Measurements from ENCODE around the gene TAF11. TPM values are rescaled to one million over a fixed set of nuclear protein-coding genes. Genes with fewer than 3 reads are reported as not detected.
"Not testable (repeated sequence)": the region's sequence is repeated elsewhere in the genome, so short reads cannot be mapped to it uniquely, and the experiment has no call there.

Gene TAF11
- total RNA-seq (10 to 100 TPM; 22.6 to 23.9 TPM), polyA plus RNA-seq (ENCODE audit: insufficient read length in 6 of 6) (10 to 100 TPM; 47.5 to 52.1 (median 51.2) TPM)
- long read RNA-seq, donor 1, transcript TAF11-201 (5 exons, 1,580 nt) = major isoform, 13 of 25 reads
- long read RNA-seq, donor 1, partial matches to known transcripts = 11 of 25 reads
- long read RNA-seq, donor 1, other reads (novel, unspliced or antisense) = 0 of 25 reads
- long read RNA-seq, donor 2, transcript TAF11-201 (5 exons, 1,580 nt) = major isoform, 17 of 28 reads
- long read RNA-seq, donor 2, partial matches to known transcripts = 10 of 28 reads
- long read RNA-seq, donor 2, other reads (novel, unspliced or antisense) = 0 of 28 reads
- long read RNA-seq, donor 3, transcript TAF11-201 (5 exons, 1,580 nt) = major isoform, 8 of 28 reads
- long read RNA-seq, donor 3, partial matches to known transcripts = 18 of 28 reads
- long read RNA-seq, donor 3, other reads (novel, unspliced or antisense) = 0 of 28 reads
- long read RNA-seq, donor 4, transcript TAF11-201 (5 exons, 1,580 nt) = major isoform, 21 of 37 reads
- long read RNA-seq, donor 4, partial matches to known transcripts = 16 of 37 reads
- long read RNA-seq, donor 4, other reads (novel, unspliced or antisense) = 0 of 37 reads
- long read RNA-seq, donor 5, transcript TAF11-201 (5 exons, 1,580 nt) = major isoform, 9 of 17 reads
- long read RNA-seq, donor 5, partial matches to known transcripts = 8 of 17 reads
- long read RNA-seq, donor 5, other reads (novel, unspliced or antisense) = 0 of 17 reads
- long read RNA-seq, donor 6, transcript TAF11-201 (5 exons, 1,580 nt) = major isoform, 11 of 14 reads
- long read RNA-seq, donor 6, partial matches to known transcripts = 0 of 14 reads
- long read RNA-seq, donor 6, other reads (novel, unspliced or antisense) = 0 of 14 reads
- long read RNA-seq, donor 7, transcript TAF11-201 (5 exons, 1,580 nt) = major isoform, 8 of 8 reads
- long read RNA-seq, donor 7, partial matches to known transcripts = 0 of 8 reads
- long read RNA-seq, donor 7, other reads (novel, unspliced or antisense) = 0 of 8 reads
- long read RNA-seq, donor 8, transcript TAF11-201 (5 exons, 1,580 nt) = major isoform, 7 of 10 reads
- long read RNA-seq, donor 8, partial matches to known transcripts = 0 of 10 reads
- long read RNA-seq, donor 8, other reads (novel, unspliced or antisense) = 0 of 10 reads
- long read RNA-seq, donor 9, partial matches to known transcripts = 0 of 1 reads
- long read RNA-seq, donor 9, other reads (novel, unspliced or antisense) = 0 of 1 reads
- long read RNA-seq, donor 10, transcript TAF11-201 (5 exons, 1,580 nt) = major isoform, 26 of 38 reads
- long read RNA-seq, donor 10, partial matches to known transcripts = 11 of 38 reads
- long read RNA-seq, donor 10, other reads (novel, unspliced or antisense) = 0 of 38 reads
- long read RNA-seq, donor 11, transcript TAF11-201 (5 exons, 1,580 nt) = major isoform, 14 of 26 reads
- long read RNA-seq, donor 11, partial matches to known transcripts = 12 of 26 reads
- long read RNA-seq, donor 11, other reads (novel, unspliced or antisense) = 0 of 26 reads
- long read RNA-seq, donor 12, transcript TAF11-201 (5 exons, 1,580 nt) = major isoform, 9 of 9 reads
- long read RNA-seq, donor 12, partial matches to known transcripts = 0 of 9 reads
- long read RNA-seq, donor 12, other reads (novel, unspliced or antisense) = 0 of 9 reads

DNA sequence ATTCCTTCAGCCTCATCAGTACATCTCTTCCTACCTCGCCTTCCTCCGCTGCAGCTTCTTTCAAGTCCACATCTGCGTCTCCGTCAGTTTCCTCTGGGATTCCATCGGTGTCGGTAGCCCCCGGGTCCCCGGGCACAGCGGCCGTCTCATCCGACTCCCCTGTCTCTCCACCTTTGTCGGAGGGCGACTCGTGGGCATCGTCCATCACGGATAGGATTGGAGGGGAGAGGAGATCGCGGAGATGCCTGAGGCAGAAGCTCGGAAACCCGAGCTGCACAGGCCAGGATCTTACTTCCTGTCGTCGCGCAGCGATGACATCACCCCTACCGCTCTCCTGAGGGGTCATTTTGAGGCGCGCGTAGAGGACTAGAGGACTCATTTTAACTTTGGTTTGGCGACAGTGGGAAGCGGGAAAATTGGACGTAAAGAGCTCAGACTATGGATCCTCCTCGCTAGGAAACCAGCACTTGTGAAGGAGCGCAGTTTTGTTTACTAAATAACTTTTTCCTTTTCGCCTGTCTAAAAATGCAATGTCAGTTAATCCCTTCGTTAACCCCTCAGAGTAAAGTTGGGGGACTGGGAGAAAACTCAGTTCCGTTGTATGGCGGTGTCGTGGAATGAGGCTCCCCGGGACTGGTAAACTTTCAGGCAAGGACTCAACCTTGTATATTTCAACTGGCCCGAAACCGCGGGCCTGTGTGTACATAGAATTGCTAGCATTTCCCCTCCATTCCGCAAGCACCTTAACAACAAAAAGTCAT lies at the start of gene TAF11:
TSS of gene TAF11 (minus strand) at position 290 of the 761 bp plus-strand sequence. CDS start at position 205, 85 bp downstream.
- Histone ChIP-seq H3K27ac (peak within 1 kb of the TSS; percentile 79 to 90), H3K9me3 (no peaks in the 10 kb centered on the region), H3K36me3 (peaks cover 0 to 3% of the 10 kb centered on the region in 2 donors), H3K4me3 (peak within 1 kb of the TSS; percentile 85), H3K27me3 (no peaks in the 10 kb centered on the region), H3K4me1 (peaks cover 6 to 53% of the 10 kb centered on the region in 2 donors)
- DNase-seq (peak; percentile 94 to 97 (median 96)), ATAC-seq (peak; percentile 90)
- intact Hi-C loops (cut with DNase I) = no loop called here
- TF ChIP-seq, protein P1, sequence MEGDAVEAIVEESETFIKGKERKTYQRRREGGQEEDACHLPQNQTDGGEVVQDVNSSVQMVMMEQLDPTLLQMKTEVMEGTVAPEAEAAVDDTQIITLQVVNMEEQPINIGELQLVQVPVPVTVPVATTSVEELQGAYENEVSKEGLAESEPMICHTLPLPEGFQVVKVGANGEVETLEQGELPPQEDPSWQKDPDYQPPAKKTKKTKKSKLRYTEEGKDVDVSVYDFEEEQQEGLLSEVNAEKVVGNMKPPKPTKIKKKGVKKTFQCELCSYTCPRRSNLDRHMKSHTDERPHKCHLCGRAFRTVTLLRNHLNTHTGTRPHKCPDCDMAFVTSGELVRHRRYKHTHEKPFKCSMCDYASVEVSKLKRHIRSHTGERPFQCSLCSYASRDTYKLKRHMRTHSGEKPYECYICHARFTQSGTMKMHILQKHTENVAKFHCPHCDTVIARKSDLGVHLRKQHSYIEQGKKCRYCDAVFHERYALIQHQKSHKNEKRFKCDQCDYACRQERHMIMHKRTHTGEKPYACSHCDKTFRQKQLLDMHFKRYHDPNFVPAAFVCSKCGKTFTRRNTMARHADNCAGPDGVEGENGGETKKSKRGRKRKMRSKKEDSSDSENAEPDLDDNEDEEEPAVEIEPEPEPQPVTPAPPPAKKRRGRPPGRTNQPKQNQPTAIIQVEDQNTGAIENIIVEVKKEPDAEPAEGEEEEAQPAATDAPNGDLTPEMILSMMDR (IDR thresholded peaks at IDR 0.05) = no peak

- no peaks in the 10 kb centered on the region for H3K36me3 ChIP-seq
- ATAC-seq (peak; percentile 62), DNase-seq (peak in 3 of 4 donors; percentile 48 to 85 (median 49))
- TF ChIP-seq, protein P1 (IDR thresholded peaks at IDR 0.05) = no peak
- intact Hi-C loops (cut with DNase I) = no loop called here
- H3K9me3 ChIP-seq = no peaks in the 10 kb centered on the region
- H3K4me3 ChIP-seq = no peak overlapping the region
- H3K27me3 ChIP-seq = no peaks in the 10 kb centered on the region
- peaks cover 0 to 37% of the 10 kb centered on the region in 2 donors for H3K4me1 ChIP-seq
- no peak overlapping the region for H3K27ac ChIP-seq
These were observed 46.7 kb upstream of the TAF11 start for GRCh38 chr6:34934516-34934915.

DNA sequence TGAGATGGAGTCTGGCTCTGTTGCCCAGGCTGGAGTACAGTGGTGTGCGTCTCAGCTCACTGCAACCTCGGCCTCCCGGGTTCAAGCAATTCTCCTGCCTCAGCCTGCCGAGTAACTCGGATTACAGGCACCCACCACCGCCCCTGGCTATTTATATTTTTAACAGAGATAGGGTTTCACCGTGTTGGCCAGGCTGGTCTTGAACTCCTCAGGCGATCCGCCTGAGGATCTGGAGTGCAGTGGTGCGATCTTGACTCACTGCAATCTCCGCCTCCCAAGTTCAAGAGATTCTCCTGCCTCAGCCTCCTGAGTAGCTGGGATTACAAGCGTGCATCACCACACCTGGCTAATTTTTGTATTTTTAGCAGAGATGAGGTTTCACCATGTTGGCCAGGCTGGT lies 44.4 kb upstream of the TAF11 start:
- H3K4me3 ChIP-seq; H3K27me3 ChIP-seq; ATAC-seq; H3K27ac ChIP-seq; H3K9me3 ChIP-seq; DNase-seq; H3K36me3 ChIP-seq; intact Hi-C loops (cut with DNase I): not testable (repeated sequence)
- H3K4me1 ChIP-seq = peaks cover 0 to 30% of the 10 kb centered on the region in 2 donors

- TF ChIP-seq, protein P1 (IDR thresholded peaks at IDR 0.05) = no peak
- Histone ChIP-seq H3K27ac (no peak overlapping the region), H3K4me3 (no peak overlapping the region), H3K9me3 (no peaks in the 10 kb centered on the region), H3K36me3 (no peaks in the 10 kb centered on the region), H3K27me3 (no peaks in the 10 kb centered on the region), H3K4me1 (peaks cover 0 to 26% of the 10 kb centered on the region in 2 donors)
- intact Hi-C loops (cut with DNase I) = no loop called here
- ATAC-seq = no peak
- no peak for DNase-seq
These were observed 42.4 kb upstream of the TAF11 start for GRCh38 chr6:34930221-34930620.
